DMS79 treated with DMSO at 0.1 percent for 48 hours (cell line): Measurements from ENCODE around the gene SLC15A5.

Experiments used
- DNase-seq: peaks from one replicate; lab custom pipeline; 2025; lab: John Stamatoyannopoulos, UW

Gene SLC15A5

DNA sequence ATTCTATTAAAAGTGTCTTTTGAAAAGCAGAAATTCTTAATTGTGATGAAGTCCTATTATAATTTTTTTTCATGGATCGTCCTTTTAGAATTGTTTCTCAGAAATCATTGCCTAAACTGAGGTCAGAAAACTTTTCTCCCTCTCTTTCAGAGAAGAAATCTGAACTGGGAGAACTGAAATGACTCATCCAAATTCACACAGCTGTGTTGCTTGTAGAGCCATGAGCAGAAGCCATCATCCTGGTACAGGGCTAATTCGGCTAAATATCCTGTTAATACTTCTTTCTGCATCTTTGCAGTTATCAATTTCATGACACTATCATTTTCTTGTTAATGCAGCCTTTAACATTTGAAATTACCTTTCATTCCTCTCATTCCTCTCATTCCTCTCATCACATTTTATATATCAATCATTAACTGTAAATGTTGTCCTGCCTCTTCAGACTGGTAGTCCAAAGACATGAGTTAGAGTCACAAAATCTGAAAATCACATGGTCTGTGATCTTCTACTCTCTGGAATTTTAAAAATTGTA is 15.5 kb downstream of the SLC15A5 start:
- no peak for DNase-seq

- DNase-seq: no peak
These were observed 17.3 kb downstream of the SLC15A5 start for GRCh38 chr12:16260206-16260605.

- no peak for DNase-seq
These were observed 18.5 kb downstream of the SLC15A5 start for GRCh38 chr12:16258963-16259362.

GRCh38 chr12:16246264-16246663 is 31.2 kb downstream of the SLC15A5 start:
- DNase-seq: no peak

DNA sequence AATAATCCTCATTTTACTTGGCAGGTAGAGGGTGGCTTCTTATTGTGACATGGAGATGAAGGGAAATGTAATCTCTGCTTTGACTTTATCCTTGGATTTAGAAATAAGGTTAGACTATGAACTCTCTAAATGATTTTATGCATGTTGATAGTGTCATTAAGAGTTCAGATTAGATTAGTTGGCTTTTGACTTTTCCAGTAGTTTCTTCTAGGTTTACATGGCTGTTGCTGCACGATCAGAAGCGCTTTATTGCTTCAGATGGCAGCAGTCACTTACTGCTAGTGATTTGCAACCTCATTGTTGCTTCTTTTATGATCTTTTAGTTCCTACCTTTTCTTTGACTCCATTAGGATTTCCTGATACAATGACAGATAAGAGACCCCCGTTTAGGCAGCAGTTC is 32.3 kb downstream of the SLC15A5 start:
- no peak for DNase-seq

DNA sequence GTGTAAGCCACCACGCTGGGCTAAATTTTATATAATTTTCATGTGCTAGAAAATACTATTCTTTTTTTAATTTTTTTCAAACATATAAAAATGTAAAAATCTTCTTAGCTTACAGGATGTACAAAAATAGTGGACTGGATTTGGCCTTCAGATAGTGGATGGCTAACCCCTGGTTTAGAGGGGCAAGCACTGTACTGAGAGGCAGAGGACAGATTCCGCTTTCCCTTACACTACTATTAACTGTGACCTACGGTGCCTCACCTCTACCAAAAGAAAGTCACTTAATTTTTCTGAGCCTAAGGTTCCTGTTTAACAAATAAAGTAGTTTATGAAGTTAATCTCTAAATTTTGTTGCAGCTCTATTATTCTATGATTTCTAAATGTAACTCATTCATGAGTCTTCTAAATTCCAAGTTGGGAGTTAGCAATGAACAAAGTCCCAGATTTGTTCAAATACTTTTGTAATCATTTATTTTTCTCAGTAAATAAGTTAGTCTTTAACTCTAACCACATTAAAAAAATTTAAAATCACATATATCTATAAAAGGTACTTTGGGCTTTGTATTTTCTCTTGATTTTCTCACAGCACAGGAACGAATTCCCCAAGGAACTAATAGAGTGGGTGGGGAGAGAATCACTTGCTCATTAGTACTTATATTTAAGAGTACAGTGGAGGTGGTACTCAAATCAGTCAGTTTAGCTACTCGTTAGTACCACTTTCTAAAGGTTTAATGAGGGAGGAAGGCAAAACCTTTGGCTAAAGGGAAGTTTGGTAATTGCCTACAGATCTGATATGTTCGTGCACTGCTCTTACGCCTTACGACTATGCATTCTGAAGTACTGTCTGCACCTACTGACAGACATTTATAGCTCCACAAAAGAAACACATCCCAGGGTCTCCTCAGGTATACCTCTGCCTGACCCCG is 33.7 kb downstream of the SLC15A5 start:
- DNase-seq: no peak

DNA sequence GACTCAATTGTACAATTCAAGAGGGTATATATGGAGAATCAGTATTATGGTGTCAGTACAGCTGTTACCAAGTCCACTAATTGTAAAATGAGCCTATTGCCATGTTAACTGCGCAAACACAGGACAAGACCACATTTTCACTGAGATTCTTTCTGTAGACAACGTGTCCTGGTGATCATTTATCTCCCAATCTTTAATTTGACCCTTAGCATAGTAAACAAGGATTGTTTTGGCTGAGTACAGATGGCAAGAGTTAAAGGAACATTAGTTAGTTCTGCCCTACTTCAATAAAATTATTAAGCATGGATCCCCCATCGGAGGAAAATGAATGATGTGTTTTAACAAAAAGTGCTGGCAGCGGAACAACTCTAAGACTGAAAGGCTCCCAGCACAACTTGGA is 36.1 kb downstream of the SLC15A5 start:
- no peak for DNase-seq

GRCh38 chr12:16238661-16239060 is 38.8 kb downstream of the SLC15A5 start:
- DNase-seq: no peak

- DNase-seq: no peak
These were observed 47.8 kb downstream of the SLC15A5 start for GRCh38 chr12:16229676-16230075.

DNA sequence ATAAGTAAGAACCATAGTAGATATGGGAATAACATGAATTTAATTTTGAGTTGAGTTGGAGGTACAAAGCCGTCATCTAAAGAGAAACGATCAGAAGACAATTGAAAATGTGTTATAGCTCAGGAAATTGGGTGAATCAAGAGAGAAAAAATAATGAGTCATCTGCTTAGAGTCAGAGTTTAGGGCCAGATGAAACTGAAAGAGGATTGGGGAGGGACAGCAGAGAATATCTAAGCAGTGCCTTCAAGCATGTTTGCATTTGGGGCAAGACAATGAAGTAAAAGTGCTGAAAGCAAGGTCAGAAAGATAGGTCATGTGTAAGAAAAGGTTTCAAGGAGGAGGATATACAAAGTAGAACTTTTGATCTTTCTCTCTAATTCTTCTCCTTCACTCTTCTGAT is 49.4 kb downstream of the SLC15A5 start:
- no peak for DNase-seq

DNA sequence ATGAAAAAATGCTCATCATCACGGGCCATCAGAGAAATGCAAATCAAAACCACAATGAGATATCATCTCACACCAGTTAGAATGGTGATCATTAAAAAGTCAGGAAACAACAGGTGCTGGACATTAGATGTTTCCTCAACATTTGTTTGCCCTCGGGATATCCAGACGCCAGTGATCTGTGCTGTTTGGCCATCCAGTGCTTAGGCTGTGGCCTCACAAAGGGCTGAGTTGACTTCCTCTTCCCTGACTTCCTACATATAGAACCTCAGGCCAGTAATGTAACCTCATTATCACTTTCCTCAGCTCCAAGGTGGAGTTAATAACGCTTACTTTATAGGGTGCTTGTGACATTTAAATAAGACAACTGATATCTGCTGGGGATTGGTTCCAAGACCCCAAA is 51.8 kb downstream of the SLC15A5 start:
- DNase-seq: no peak

DNA sequence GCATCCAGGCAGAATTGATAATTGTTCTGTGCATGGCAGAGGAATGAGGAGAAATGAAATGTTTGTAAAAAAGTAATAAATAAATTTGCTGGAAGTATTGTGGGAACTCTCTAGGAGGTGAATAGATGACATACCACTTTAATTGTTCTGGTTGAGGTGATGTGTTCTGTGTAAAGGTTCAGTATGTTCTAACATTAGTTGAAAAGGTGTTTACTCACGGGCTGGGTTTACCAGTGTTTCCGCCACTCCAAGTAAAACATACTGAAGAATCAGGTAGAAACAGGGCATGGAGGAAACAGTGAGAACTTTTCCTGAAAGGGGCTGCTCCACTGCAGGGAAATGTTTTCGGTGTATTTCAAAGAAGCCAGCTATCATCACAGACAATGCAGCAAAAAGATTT is 53.3 kb downstream of the SLC15A5 start:
- DNase-seq: no peak

GRCh38 chr12:16221776-16222175 is 55.7 kb downstream of the SLC15A5 start:
- DNase-seq: no peak

- DNase-seq: no peak
These were observed 57.4 kb downstream of the SLC15A5 start for GRCh38 chr12:16220120-16220519.

DNA sequence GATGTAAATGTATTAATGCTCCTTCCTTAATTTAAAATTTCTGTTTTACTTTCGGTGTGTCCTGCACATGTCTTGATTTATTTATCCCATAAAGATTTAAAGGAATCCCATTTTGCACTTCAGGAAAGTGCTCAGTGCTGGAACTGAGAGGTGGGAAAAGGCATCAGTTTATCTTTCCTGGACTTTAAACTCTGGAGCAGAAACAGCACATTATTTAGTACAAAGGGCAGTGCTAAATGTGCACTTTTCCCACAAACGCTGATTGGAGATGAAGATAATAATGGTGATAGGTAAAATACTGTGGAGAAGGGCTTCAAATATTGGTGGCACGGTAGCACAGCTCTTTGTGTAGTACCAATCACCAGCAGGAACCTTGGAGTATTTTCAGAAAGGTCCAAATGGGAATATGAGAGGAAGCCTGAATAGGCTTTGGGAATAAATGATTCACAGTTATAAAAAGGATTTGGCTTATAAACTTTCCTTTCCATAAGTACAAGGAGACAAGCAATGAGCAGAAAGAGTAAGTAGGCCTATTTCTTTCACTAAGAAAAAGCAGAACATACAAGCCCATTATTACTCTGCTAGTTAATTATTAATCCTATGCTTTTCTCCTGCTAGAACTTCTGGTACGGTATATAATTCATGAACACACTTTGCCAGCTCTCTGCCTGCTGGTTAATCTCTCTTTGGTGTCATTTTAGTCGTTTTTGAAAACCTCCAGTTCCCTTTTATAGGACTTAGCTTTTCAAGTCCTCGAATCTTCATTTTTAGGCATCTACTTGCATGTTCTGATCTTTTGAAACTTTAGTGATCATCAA is 58.3 kb downstream of the SLC15A5 start:
- DNase-seq: no peak

DNA sequence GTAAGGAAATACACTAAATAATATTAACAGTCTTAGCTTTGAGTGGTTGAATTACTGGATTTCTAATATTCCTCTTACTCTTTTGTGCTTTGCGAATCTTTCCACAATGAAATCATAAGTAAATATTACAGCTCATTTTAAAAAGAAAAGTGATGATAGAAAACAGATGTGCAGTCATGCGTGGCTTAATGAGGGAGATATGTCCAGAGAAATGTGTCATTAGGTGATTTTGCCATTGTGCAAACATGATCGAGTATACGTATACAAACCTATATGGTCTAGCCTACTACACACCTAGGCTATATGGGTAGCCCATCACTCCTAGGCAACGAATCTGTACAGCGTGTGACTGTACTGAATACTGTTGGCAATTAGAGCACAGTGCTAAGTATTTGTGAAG is 59.3 kb downstream of the SLC15A5 start:
- DNase-seq: no peak

GRCh38 chr12:16211731-16212130 is 65.8 kb downstream of the SLC15A5 start:
- no peak for DNase-seq

GRCh38 chr12:16198884-16199283 is 78.6 kb downstream of the SLC15A5 start:
- DNase-seq: no peak

DNA sequence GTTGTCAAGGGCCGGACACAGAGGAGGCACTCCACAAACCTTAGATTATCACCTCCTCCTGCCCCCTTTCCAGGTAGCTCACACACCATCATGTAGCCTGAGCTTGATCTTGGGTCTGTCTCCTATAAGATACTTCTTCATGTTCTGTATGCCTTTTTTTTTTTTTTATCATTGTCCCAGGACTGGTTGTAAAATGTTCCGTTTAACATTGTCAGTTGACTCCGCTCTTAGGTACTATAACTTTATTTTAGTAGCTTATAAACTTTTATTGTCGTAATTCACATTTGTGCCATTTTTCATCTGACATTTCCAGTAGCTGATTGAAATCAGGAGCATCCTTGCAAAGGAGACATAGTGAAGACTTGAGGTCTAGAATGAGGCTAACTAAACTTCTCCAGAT is 79.9 kb downstream of the SLC15A5 start:
- no peak for DNase-seq

- DNase-seq: no peak
These were observed 87.6 kb downstream of the SLC15A5 start for GRCh38 chr12:16189849-16190248.

- peak; percentile 53 for DNase-seq
These were observed 89.8 kb downstream of the SLC15A5 start for GRCh38 chr12:16187660-16188059.

DNA sequence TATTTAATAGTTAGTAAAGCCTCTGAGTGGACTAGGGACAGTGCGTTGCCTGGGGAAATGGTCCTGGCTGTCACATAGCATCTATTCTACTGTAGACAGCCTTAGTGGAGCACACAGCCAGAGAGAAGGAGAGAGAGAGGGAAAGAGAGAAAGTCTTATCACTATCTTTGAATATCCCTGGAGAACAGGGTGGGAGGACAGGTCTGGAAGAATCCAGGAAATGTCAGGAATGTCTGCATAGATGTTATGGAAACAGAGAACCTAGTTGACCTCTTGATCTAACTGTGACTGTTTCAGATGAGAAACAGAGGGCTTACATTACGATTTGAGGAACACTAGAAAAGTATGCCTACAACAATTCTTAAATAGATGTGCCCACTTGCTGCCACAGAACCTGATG is 92.8 kb downstream of the SLC15A5 start:
- no peak for DNase-seq

GRCh38 chr12:16183541-16183940 is 93.9 kb downstream of the SLC15A5 start:
- DNase-seq: peak; percentile 18
